ENCODE measurements around the gene TAS1R3. TPM values are rescaled to one million over a fixed set of nuclear protein-coding genes. Genes with fewer than 3 reads are reported as not detected.

The TAS1R3 gene
- total RNA-seq, 1 experiment from 2014 or later: 0.28 TPM

GRCh38 chr1:1351511-1352427 is 20.7 kb downstream of the TAS1R3 start:
- Histone ChIP-seq H4K8ac (replicated peaks; ENCODE audit: insufficient read length, low read depth, low read length) (no peak overlapping the region), H4K5ac (ENCODE audit: insufficient read length, low read depth, low read length) (no peak overlapping the region), H3K14ac (ENCODE audit: insufficient read depth, low read length) (no peak overlapping the region), H4K20me1 (ENCODE audit: control insufficient read depth, insufficient read depth, insufficient read length) (peaks cover 3% of the 10 kb centered on the region), H2BK20ac (ENCODE audit: low read depth, low read length, poor library complexity, severe bottlenecking) (no peak overlapping the region), H3K23me2 (ENCODE audit: insufficient read length, low read depth, low read length, poor library complexity, severe bottlenecking) (peaks cover 15% of the 10 kb centered on the region), H2BK5ac (ENCODE audit: insufficient read length, low read length) (no peak overlapping the region), H3K27me3 (ENCODE audit: insufficient read depth, low read length) (peaks cover 4% of the 10 kb centered on the region; the same call in 1 of the 2 replicates), H3K4me1 (ENCODE audit: insufficient read depth, low read length) (no peaks in the 10 kb centered on the region; the same call in 1 of the 2 replicates), H3K79me1 (ENCODE audit: insufficient read depth, low read depth, low read length, poor library complexity, severe bottlenecking) (peaks cover 10% of the 10 kb centered on the region), H3K56ac (ENCODE audit: insufficient read length, low read depth, low read length) (no peak overlapping the region), H2AFZ (ENCODE audit: low read length) (no peak overlapping the region), H4K91ac (ENCODE audit: insufficient read length, low read depth, low read length) (no peak overlapping the region), H3K27ac (ENCODE audit: insufficient read length, low read depth, low read length) (no peak overlapping the region), H2BK15ac (ENCODE audit: low read depth, low read length) (no peak overlapping the region), H2AK5ac (ENCODE audit: insufficient read length, low read length) (no peak overlapping the region), H3K4me2 (ENCODE audit: insufficient read depth, insufficient read length, low read length) (peak overlapping the region; percentile 25), H2BK120ac (ENCODE audit: low read depth, low read length, poor library complexity, severe bottlenecking) (no peak overlapping the region), H3K9ac (ENCODE audit: extremely low read depth, insufficient read length, low read length) (no peak overlapping the region), H3K9me3 (ENCODE audit: control insufficient read depth, low read depth, low read length) (no peaks in the 10 kb centered on the region), H2BK12ac (ENCODE audit: insufficient read length, low read depth, low read length) (no peak overlapping the region), H3T11ph (ENCODE audit: low read length) (no peak overlapping the region), H3K23ac (ENCODE audit: insufficient read length, low read depth, low read length) (no peak overlapping the region), H3K79me2 (ENCODE audit: insufficient read depth, low read length) (peaks cover 3% of the 10 kb centered on the region; the same call in 1 of the 2 replicates), H3K4ac (ENCODE audit: low read depth, low read length) (no peak overlapping the region), H3K18ac (ENCODE audit: insufficient read length, low read depth, low read length) (no peak overlapping the region)
- H3K4me3 Mint-ChIP-seq: peak overlapping the region; percentile 52 to 70
- no peak for TF ChIP-seq CTCF (conservative IDR thresholded peaks at IDR 0.05)
- H3K27ac Mint-ChIP-seq: peak overlapping the region in 1 of 3 experiments; percentile 81; a peak in 1 of 7 replicates
- H3K27me3 Mint-ChIP-seq (ENCODE audit: low read depth): peaks cover 27% of the 10 kb centered on the region
- DNase-seq: no peak
- H3K4me1 Mint-ChIP-seq: peaks cover 22 to 38% of the 10 kb centered on the region in 2 experiments
- H3K9me3 Mint-ChIP-seq: no peaks in the 10 kb centered on the region
- no CpG with 5 or more reads among the region's 29 CpGs for WGBS (ENCODE audit: extremely low coverage, insufficient read length, low lambda C conversion rate)
- H3K36me3 Mint-ChIP-seq (ENCODE audit: insufficient read depth in 1 of 3, low read depth in 3 of 3): peaks cover 0 to 8% (median 2%) of the 10 kb centered on the region in 3 experiments; a peak in 1 of 7 replicates
